Measurements from ENCODE around the gene NCKAP5. TPM values are rescaled to one million over a fixed set of nuclear protein-coding genes. Genes with fewer than 3 reads are reported as not detected.
"Not testable (repeated sequence)": the region's sequence is repeated elsewhere in the genome, so short reads cannot be mapped to it uniquely, and the experiment has no call there.

Gene NCKAP5
- total RNA-seq, 6 donors from 2014 or later: 22.1 to 51.1 (median 41.4) TPM

DNA sequence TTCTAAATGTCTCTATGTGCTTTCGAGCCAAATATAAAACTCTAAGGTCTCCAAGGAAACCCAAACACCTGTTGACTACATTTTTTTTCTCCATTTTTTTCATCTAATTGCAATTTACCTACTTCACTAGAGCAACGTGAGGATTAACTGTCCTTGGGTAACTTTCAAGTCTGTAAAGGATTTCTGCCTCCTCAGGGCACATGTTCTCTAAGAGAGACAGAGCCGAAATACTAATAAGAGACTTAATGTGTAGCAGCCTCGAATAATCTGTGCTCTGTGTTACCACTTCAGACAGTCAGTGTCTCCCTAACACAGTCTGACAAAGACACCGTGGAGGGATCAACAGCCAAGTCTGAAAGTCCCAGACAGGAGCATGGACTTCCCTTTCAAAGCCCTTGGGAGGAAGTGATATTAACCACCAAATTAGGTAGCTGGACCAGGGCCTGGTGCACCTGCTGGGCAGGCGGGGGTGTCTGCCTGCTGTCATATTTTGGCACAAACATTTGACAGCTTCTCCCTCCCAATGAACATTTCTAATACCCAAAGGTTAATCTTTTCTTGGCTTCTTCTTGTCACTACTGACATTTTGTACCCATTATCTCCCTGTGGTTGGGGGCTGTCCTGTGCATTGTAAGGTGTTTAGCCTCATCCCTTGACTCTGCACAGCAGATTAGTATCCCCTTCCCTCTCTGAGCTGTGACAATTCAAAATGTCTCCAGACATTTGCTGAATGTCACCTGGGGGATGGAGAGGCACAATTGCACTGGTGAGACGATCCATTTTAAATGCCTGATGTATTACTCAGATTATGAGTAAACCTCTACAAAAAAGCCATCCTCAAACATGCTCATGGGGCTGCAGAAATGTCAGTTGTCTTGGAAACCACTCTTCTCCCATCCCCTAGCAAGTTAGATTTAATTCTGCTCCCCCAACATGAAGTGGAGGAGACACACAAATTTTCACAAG is 852.6 kb downstream of the NCKAP5 start:
- no peak overlapping the region for H3K4me3 ChIP-seq
- no peak overlapping the region for H3K27ac ChIP-seq
- no peaks in the 10 kb centered on the region for H3K9me3 ChIP-seq
- WGBS, 2 donors: 71 to 76% methylated on average over 7 of the region's 7 CpGs
- DNase-seq (no peak), ATAC-seq (ENCODE audit: low FRiP score in 2 of 2) (no peak)
- peaks cover 0 to 3% (median 0%) of the 10 kb centered on the region in 4 donors for H3K36me3 ChIP-seq
- no peaks in the 10 kb centered on the region for H3K4me1 ChIP-seq
- no peaks in the 10 kb centered on the region for H3K27me3 ChIP-seq
- TF ChIP-seq POLR2A (IDR thresholded peaks at IDR 0.05) (no peak), POLR2AphosphoS5 (IDR thresholded peaks at IDR 0.05) (no peak), EP300 (IDR thresholded peaks at IDR 0.05) (no peak)
- TF ChIP-seq, protein P1, sequence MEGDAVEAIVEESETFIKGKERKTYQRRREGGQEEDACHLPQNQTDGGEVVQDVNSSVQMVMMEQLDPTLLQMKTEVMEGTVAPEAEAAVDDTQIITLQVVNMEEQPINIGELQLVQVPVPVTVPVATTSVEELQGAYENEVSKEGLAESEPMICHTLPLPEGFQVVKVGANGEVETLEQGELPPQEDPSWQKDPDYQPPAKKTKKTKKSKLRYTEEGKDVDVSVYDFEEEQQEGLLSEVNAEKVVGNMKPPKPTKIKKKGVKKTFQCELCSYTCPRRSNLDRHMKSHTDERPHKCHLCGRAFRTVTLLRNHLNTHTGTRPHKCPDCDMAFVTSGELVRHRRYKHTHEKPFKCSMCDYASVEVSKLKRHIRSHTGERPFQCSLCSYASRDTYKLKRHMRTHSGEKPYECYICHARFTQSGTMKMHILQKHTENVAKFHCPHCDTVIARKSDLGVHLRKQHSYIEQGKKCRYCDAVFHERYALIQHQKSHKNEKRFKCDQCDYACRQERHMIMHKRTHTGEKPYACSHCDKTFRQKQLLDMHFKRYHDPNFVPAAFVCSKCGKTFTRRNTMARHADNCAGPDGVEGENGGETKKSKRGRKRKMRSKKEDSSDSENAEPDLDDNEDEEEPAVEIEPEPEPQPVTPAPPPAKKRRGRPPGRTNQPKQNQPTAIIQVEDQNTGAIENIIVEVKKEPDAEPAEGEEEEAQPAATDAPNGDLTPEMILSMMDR (IDR thresholded peaks at IDR 0.05): no peak

DNA sequence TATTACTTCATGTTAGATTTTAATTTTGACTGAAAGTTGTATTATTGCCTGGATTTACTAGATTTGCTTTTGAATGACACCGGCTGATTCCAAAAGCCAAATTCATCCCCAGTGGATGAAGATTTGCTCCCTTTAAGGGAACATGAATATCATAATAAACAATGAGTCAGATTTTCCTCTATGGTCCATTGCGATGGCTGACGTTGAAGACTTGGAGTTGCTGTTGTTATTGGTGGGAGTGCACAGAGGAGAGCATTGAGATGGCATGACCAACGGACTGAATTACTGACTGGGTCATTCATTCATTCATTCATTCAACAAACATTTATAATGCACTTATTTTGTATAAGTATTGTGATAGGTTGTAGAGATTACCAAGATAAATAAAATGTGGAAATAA is 864.9 kb downstream of the NCKAP5 start:
- DNase-seq (no peak), ATAC-seq (ENCODE audit: low FRiP score in 2 of 2) (no peak)
- Histone ChIP-seq H3K27me3 (no peaks in the 10 kb centered on the region), H3K4me3 (no peak overlapping the region), H3K4me1 (no peaks in the 10 kb centered on the region), H3K9me3 (no peaks in the 10 kb centered on the region), H3K36me3 (no peaks in the 10 kb centered on the region), H3K27ac (no peak overlapping the region)
- 78 to 82% methylated on average over 4 of the region's 4 CpGs for WGBS, 2 donors
- TF ChIP-seq POLR2AphosphoS5 (IDR thresholded peaks at IDR 0.05) (no peak), EP300 (IDR thresholded peaks at IDR 0.05) (no peak)

DNA sequence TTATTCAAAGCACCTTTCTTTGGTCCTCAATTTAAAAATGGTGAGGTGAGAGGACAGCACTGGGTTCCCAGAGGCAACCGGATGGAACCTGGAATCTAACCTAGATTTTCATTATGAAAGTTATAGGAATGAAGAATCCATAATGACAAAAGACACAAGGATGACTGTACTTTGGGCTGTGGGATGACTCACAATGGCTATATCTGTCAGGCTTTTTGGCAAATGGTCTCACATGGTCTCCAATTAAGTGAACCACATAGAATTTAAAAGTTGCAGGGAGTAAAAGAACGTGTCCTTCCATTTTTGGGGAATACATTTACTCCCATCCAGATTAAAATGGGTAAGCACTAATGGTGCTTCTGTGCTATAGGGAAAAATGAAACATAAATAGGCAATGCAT is 866.5 kb downstream of the NCKAP5 start:
- Histone ChIP-seq H3K27ac (no peak overlapping the region), H3K4me3 (no peak overlapping the region), H3K27me3 (no peaks in the 10 kb centered on the region), H3K4me1 (no peaks in the 10 kb centered on the region), H3K9me3 (no peaks in the 10 kb centered on the region), H3K36me3 (no peaks in the 10 kb centered on the region)
- TF ChIP-seq, protein P1 (IDR thresholded peaks at IDR 0.05): no peak
- ATAC-seq (ENCODE audit: low FRiP score in 2 of 2) (no peak), DNase-seq (no peak)
- WGBS, 2 donors: 86 to 90% methylated on average over 2 of the region's 2 CpGs

DNA sequence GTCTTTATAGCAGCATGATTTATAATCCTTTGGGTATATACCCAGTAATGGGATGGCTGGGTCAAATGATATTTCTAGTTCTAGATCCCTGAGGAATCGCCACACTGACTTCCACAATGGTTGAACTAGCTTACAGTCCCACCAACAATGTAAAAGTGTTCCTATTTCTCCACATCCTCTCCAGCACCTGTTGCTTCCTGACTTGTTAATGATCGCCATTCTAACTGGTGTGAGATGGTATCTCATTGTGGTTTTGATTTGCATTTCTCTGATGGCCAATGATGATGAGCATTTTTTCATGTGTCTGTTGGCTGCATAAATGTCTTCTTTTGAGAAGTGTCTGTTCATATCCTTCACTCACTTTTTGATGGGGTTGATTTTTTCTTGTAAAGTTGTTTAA is 868.5 kb downstream of the NCKAP5 start:
- H3K9me3 ChIP-seq; H3K36me3 ChIP-seq; H3K27ac ChIP-seq; DNase-seq; H3K4me1 ChIP-seq; H3K4me3 ChIP-seq; H3K27me3 ChIP-seq; ATAC-seq (ENCODE audit: low FRiP score in 2 of 2): not testable (repeated sequence)
- 96 to 100% methylated on average over 2 of the region's 2 CpGs for WGBS, 2 donors

DNA sequence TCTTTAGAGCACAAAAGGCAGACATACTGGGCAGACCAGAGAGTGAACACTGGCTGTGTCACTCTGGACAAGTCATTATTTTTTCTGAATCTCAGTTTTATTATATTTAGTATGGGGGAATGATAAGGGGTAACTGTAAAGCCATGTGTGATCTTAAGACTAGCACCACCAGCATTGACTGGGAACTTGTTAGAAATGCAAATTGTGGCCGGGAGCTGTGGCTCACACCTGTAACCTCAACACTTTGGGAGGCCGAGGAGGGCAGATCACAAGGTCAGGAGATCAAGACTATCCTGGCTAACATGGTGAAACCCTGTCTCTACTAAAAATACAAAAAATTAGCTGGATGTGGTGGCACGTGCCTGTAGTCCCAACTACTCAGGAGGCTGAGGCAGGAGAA is 869.9 kb downstream of the NCKAP5 start:
- WGBS, 2 donors: 83 to 89% methylated on average over 3 of the region's 3 CpGs
- not testable (repeated sequence) for H3K27ac ChIP-seq

DNA sequence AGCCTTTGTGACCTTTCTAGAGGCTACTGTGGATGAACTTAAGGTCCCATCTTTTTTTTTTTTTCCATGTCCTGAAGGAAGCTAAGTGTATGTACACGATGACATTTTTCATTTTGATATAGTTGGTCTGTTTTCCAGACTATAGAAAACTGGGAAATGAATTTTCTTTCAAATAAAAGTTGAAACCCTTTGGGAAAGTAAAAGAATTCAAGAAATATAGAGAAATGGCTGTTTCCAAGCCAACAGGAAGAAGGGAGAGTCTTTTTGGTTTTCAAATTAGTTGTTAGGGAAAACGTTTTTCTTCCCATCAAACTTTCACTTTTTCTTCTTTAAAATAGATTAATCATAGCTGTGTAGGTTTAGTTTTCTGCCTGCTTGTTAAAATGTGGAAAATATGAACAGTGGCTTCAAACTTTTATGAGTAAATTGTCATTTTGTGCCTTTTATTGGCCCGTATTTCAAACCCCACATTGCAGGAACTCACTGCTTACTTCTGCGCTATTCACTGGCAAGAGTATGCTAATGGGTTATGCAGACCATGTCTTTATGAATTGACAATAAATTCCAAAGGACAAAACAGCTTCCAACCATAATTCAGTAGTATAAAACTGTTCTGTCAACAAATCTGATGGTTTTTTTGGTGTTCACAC is 870.6 kb downstream of the NCKAP5 start:
- no peak overlapping the region for H3K4me3 ChIP-seq
- no peak overlapping the region for H3K27ac ChIP-seq
- ATAC-seq (ENCODE audit: low FRiP score in 2 of 2) (no peak), DNase-seq (no peak)
- H3K4me1 ChIP-seq: no peaks in the 10 kb centered on the region
- 75 to 77% methylated on average over 4 of the region's 4 CpGs for WGBS, 2 donors
- TF ChIP-seq, protein P1 (IDR thresholded peaks at IDR 0.05): no peak
- TF ChIP-seq EP300 (IDR thresholded peaks at IDR 0.05) (no peak), POLR2A (IDR thresholded peaks at IDR 0.05) (no peak), POLR2AphosphoS5 (IDR thresholded peaks at IDR 0.05) (no peak)
- no peaks in the 10 kb centered on the region for H3K9me3 ChIP-seq
- H3K27me3 ChIP-seq: no peaks in the 10 kb centered on the region
- H3K36me3 ChIP-seq: no peaks in the 10 kb centered on the region

More for the DNA sequence above, 869.9 kb downstream of the NCKAP5 start:
- H3K27me3 ChIP-seq; H3K4me3 ChIP-seq; H3K36me3 ChIP-seq; ATAC-seq (ENCODE audit: low FRiP score in 2 of 2); H3K9me3 ChIP-seq; DNase-seq; H3K4me1 ChIP-seq: not testable (repeated sequence)

Data from upper lobe of left lung (tissue), 6 donors.